Stimulated activated CD4-positive, alpha-beta T cell treated with anti-CD3 and anti-CD28 coated beads, TNF-alpha, amount 100 ng/mL, for 24 hours (primary cell): ENCODE measurements around the gene IL3.
A peak's percentile ranks its signal among the peaks of the same experiment; 100 is the strongest.
"Not testable (repeated sequence)": the region's sequence is repeated elsewhere in the genome, so short reads cannot be mapped to it uniquely, and the experiment has no call there.

ENCODE experiments used
- DNase-seq, 3 experiments: peaks; one replicate each; pipeline ENCODE4 v3.0.0-alpha.2; 2020; ENCODE audit warnings: low read depth in 3 of 3

Gene IL3

DNA sequence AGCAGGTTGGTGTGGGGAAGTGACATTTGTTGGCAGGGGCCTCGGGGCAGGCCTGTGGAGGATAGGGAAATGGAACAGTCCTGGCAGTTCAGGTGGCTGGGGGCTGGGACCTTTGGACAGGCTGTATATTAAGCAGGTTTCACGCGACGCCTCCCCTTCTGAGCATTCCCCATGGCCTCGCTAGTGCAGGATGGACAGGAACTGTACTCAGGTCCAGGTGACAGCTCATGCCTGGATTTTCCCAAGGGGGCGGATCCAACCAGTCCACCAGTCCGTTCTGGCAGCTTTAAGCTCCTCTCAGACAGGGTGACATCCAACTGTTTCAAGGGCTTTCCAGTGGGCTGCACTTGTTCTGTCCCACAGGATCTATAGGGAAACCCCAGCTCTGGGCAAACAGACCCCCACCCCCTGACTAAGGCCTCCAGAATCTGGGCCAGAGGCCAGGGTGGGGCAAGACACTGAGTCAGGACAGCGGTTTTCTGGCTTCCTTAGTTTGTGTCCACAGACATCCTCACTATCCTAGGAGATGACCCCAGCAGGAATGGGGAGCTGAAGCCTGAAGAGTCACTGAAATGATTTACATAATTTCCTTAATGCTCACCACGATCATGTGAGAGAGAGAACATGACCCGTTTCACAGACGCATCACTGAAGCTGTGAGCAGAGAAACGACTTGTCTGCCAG lies 34.1 kb downstream of the IL3 start:
- no peak for DNase-seq

DNA sequence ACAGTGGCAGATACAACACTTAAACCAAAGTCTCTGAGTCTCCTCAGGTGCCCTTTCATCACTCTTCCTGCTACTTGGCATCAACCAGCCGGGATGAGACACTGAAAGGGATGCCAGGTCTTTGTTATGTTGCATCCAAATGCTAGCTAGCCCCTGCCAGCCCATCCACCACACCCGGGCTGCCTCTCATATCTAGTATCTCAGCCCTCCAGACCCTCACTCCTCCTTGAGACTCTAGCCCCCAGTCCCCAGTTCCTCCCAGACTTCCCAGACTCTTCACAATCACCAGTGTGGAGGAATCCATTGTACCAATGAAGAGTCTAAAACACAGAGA lies 34.6 kb downstream of the IL3 start:
- no peak for DNase-seq

- no peak for DNase-seq
Measured at GRCh38 chr5:132095424-132095972, 35.0 kb downstream of the IL3 start.

GRCh38 chr5:132096904-132097303 lies 36.4 kb downstream of the IL3 start:
- DNase-seq, result no peak

DNA sequence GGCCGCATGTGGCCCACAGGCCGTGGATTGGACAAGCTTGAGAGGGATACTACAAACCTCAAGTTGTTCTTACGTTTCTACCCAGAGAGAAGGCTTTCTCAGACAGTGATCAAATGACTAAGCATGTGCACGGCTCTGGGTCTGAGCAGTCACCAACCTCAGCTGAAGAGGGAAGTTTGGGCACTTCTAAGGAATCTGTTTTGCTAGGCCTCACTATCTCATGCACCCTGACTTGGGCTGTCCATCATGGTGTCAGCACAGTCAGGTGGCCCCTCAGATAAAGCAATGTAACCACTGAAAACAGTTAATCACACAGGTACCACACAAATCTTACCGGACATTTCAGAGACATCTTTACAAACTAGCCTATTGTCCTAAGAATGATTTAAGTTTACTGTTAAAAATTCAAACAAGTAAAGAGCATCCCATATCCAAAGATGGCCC lies 37.7 kb downstream of the IL3 start:
- peak in 1 of 3 experiments; percentile 45 for DNase-seq

- DNase-seq, result no peak
Measured at GRCh38 chr5:132098621-132099020, 38.2 kb downstream of the IL3 start.

DNA sequence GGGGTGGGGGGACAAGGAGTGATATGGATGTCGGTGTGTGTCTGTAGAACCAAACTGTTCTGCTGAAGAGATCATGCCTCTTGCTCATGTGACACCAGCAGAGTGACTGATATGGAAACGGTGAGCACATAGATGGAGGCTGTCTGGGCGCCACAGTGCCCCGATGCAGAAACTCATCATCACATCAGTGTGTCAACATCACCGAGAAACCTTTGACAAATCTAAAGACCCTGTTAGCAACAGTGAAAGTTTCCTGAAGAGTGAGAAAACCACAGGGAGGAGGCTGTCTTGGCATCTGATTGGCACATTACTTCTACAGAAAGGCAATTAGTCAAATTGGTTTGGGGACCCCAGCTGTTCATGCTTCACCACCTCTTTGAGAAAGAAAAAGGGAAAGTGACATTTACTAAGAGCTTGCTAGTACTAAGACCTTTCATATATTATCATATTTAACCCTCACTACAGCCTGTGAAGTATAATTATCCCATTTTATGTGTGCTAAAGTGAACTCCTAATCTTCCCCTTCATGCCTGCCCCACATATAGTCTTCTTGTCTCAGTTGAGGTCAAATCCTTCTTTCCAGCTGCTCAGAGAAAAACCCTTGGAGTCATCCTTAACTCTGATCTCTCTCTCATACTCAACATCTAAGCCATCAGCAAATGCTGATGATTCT lies 38.8 kb downstream of the IL3 start:
- peak; percentile 56 to 72 (median 64) for DNase-seq

GRCh38 chr5:132099905-132100304 lies 39.5 kb downstream of the IL3 start:
- DNase-seq, result no peak

DNA sequence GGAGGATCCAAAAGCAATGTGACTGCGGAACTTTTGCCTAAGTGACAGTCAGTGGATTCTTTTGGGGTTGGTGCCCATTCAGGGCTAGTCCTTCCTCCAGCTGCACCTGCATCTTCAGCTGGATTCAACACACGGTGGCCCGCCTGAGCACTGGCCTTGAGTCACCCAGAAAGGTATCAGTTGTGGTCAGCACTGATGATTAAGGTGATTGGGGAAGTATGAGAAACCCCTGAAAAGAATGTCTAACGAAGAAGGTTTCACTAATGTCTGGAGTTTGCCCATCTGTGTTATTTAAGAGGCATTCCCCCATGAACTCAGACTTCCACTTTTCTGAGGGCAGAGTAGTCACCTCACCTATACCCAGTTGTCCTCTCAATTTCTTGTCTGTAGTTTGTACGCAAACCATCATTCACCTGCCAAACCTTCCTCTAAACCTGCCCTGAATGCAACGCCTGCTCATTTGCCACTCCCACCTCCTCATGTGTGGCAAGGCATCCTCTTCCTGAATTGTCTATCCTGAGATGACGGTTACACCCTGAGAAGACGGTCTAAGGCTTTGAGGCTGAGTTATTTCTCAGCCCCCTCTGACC lies 40.3 kb downstream of the IL3 start:
- peak in 1 of 3 experiments; percentile 53 for DNase-seq

DNA sequence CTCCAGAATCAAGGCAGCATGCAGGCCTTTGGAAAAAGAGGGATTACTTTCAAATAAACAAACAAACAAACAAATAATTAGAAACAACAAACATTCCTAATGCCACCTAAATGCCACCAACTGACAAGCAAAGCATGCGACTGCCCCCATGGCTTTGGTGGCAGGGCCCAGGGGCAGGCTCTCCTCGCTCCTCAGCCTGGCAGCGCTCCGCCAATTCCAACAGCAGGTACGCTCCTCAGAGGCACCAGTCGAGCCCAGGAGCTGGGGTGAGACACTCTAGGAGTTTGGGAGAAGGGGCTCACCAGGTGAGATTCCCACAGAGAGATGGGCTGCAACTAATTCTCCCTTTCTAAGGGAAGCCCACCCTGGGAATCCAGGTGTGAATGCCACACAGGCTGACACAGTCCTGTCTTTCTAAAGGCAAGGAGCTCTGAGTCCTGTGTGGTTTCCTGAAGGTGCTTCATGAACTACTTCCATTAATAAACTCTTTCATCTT lies 41.0 kb downstream of the IL3 start:
- DNase-seq, result no peak

GRCh38 chr5:132102101-132102701 lies 41.7 kb downstream of the IL3 start:
- peak in 2 of 3 experiments; percentile 42 to 47 for DNase-seq

GRCh38 chr5:132102944-132103331 lies 42.5 kb downstream of the IL3 start:
- DNase-seq, result no peak

- peak; percentile 44 to 65 (median 57) for DNase-seq
Measured at GRCh38 chr5:132103332-132103951, 43.0 kb downstream of the IL3 start.

DNA sequence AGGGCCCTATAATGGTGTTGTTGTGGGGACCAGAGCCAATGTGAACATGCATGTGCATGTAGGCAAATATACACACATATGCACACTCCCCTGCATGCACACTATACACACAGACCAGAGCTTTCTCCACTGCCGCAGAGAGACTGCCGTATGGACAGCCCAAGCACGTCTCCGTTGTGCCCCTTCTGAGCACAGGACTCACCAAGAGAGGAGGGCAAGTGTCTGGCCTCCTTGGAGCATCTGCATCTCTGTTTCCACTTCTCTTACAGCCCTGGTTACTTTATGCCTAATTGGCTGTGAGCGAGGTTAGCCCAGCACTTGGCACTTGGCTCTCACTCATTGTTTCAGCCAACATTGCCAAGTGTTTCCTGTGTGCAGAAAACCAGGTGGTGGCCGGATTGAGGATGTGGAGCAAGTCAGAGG lies 43.5 kb downstream of the IL3 start:
- DNase-seq, result no peak

DNA sequence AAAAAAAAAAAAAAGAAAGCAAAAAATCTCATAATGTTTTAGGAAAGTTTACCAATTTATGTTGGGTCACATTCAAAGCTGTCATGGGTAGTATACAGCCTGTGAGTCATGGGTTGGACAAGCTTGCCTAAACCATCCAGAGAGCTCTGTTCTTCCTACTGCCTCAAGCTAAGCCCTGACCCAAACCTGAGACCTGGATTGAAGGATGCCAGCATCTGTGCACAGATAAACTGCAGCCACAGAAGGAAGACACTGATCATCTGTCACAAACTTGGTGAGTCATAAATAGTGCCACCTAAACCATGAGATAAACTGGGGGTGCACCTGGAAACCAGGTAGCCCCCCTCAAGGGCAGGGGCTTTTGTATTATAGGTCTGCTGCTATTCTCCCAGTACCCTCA lies 44.1 kb downstream of the IL3 start:
- no peak for DNase-seq

GRCh38 chr5:132105688-132106087 lies 45.2 kb downstream of the IL3 start:
- DNase-seq, result no peak

DNA sequence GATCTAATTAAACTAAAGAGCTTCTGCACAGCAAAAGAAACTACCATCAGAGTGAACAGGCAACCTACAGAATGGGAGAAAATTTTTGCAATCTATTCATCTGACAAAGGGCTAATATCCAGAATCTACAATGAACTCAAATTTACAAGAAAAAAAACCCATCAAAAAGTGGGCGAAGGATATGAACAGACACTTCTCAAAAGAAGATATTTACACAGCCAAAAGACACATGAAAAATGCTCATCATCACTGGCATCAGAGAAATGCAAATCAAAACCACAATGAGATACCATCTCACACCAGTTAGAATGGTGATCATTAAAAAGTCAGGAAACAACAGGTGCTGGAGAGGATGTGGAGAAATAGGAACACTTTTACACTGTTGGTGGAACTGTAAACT lies 48.0 kb downstream of the IL3 start:
- DNase-seq, result not testable (repeated sequence)

GRCh38 chr5:132108957-132109356 lies 48.5 kb downstream of the IL3 start:
- DNase-seq, result not testable (repeated sequence)

DNA sequence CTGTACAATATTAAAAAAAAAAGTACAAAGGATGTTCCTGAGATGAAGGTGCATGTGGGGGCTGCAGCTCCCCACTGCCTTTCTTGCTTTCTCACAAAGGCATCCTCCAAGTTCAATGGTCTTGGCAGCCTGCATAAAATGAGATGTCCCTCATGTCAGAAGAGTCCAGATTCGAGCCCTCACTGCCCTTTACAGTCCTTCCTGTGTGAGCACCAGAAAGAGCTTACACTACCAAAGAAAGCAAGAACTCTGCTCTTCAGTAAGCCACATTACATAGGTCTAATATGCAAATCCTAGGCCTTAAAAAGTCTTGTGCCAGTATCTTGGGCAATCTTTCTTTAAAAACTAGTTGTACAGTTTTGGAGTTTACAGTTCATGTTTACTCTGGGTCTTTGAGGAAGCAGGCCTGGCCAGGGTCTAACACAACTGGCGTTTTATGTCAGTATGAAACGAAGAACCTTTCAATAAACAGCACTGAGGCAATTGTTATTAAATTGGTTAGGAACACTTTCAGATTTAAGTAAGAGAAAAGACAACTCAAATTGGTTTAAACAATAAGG lies 49.1 kb downstream of the IL3 start:
- DNase-seq, result no peak

- no peak for DNase-seq
Measured at GRCh38 chr5:132110195-132110594, 49.7 kb downstream of the IL3 start.

- no peak for DNase-seq
Measured at GRCh38 chr5:132110930-132111329, 50.5 kb downstream of the IL3 start.
